ENCODE data around the gene MIPOL1. TPM values are rescaled to one million over a fixed set of nuclear protein-coding genes. Genes with fewer than 3 reads are reported as not detected.

MIPOL1 gene
- total and polyA plus RNA-seq, 9 of the 15 experiments (the other 6 are each of a cell fraction or from before 2014, with no cell fraction given) = 6.7 to 21.9 (median 12.4) TPM

- POLR2A ChIA-PET = interaction anchor here (0.6 kb wide), 1 partner anchor 219 kb away, joined by 3 read pairs; no protein-coding TSS in a partner anchor
- in situ Hi-C loops (cut with MboI) = loop anchor here (25.0 kb wide), 1 partner anchor 334 kb away; no protein-coding TSS in a partner anchor
- TF ChIP-seq MAX (CRISPR knock-in tag; IDR thresholded peaks at IDR 0.05) = no peak
- TF ChIP-seq ZNF280B (CRISPR knock-in tag; IDR thresholded peaks at IDR 0.05) = no peak
- TF ChIP-seq NFE2 (IDR thresholded peaks at IDR 0.05; ENCODE audit: low read depth) = 0 out of 2 replicates have a peak, but pooled peaks have one; percentile 14
- 0 out of 4 replicates have a peak, but pooled peaks of 1 of the 2 experiments have one; percentile 28 for TF ChIP-seq MNT (conservative IDR thresholded peaks at IDR 0.05)
- TF ChIP-seq CUX1 (CRISPR knock-in tag; IDR thresholded peaks at IDR 0.05) = no peak
- TF ChIP-seq MXD1 (CRISPR knock-in tag; IDR thresholded peaks at IDR 0.05; ENCODE audit: borderline replicate concordance, poor library complexity, severe bottlenecking) = no peak
- no peak for TF ChIP-seq SETDB1 (IDR thresholded peaks at IDR 0.05; ENCODE audit: low read length)
Observed at GRCh38 chr14:37595809-37596621, 398.3 kb downstream of the MIPOL1 start.

More at GRCh38 chr14:37595809-37596621, 398.3 kb downstream of the MIPOL1 start:
- Histone ChIP-seq H3K36me3 (ENCODE audit: control insufficient read depth, insufficient read depth, low read length) (no peaks in the 10 kb centered on the region), H3K9me1 (ENCODE audit: control insufficient read depth, insufficient read depth, low read length) (no peaks in the 10 kb centered on the region), H2AFZ (ENCODE audit: low read depth, low read length) (peak overlapping the region; percentile 89), H3K27ac (ENCODE audit: extremely low read depth, low read depth, low read length) (peak overlapping the region; percentile 72), H3K9ac (ENCODE audit: insufficient read depth in 1 of 2, low read depth in 2 of 2, low read length in 2 of 2) (peak overlapping the region; percentile 59 to 88), H3K27me3 (ENCODE audit: control insufficient read depth in 2 of 2, insufficient read depth in 2 of 2, low read length in 2 of 2) (peaks cover 0 to 3% of the 10 kb centered on the region in 2 experiments; a peak in 1 of 5 replicates), H3K9me3 (replicated peaks; ENCODE audit: control insufficient read depth, insufficient read depth, low read depth, low read length) (no peaks in the 10 kb centered on the region; the same call in 1 of the 2 replicates), H3K4me1 (replicated peaks in 1 of 2; ENCODE audit: control insufficient read depth in 2 of 2, insufficient read depth in 2 of 2, low read length in 2 of 2) (peaks cover 3 to 26% of the 10 kb centered on the region in 2 experiments; a peak in 4 of 5 replicates), H3K79me2 (ENCODE audit: control insufficient read depth, insufficient read depth, low read length) (peaks cover 2% of the 10 kb centered on the region; the same call in 2 of the 3 replicates), H4K20me1 (replicated peaks; ENCODE audit: control insufficient read depth, insufficient read depth, low read length) (no peaks in the 10 kb centered on the region), H3K4me2 (ENCODE audit: insufficient read depth, low read length) (peak overlapping the region; percentile 69), H3K4me3 (peak overlapping the region; percentile 56)
- CTCF ChIA-PET (ENCODE audit: low intra/inter-chr PET ratio) = no interaction called here
- BruUV-seq (replicated peaks) = TSS peak; percentile 78
- DNase-seq (ENCODE audit: extremely low read depth in 1 of 4, low spot score in 3 of 4) = peak; percentile 79 to 87 (median 83)
- ATAC-seq = peak; percentile 84
- intact Hi-C loops (cut with micrococcal nuclease) = loop anchor here (2.0 kb wide), 2 partner anchors 277 to 349 kb away; no protein-coding TSS in a partner anchor
- 11% methylated on average over 22 of the region's 46 CpGs for WGBS (ENCODE audit: insufficient coverage, low coverage, missing lambda C conversion rate)
- peak; percentile 79 for FAIRE-seq

Data from K562 (cell line).